ENCODE results near the gene RBL2.
"Not testable (repeated sequence)": the region's sequence is repeated elsewhere in the genome, so short reads cannot be mapped to it uniquely, and the experiment has no call there.

The RBL2 gene

GRCh38 chr16:53506254-53506653 lies 72.0 kb downstream of the RBL2 start:
- no peak for DNase-seq (ENCODE audit: low read depth, low spot score)

GRCh38 chr16:53507464-53508179 lies 73.4 kb downstream of the RBL2 start:
- no peak for DNase-seq (ENCODE audit: low read depth, low spot score)

DNA sequence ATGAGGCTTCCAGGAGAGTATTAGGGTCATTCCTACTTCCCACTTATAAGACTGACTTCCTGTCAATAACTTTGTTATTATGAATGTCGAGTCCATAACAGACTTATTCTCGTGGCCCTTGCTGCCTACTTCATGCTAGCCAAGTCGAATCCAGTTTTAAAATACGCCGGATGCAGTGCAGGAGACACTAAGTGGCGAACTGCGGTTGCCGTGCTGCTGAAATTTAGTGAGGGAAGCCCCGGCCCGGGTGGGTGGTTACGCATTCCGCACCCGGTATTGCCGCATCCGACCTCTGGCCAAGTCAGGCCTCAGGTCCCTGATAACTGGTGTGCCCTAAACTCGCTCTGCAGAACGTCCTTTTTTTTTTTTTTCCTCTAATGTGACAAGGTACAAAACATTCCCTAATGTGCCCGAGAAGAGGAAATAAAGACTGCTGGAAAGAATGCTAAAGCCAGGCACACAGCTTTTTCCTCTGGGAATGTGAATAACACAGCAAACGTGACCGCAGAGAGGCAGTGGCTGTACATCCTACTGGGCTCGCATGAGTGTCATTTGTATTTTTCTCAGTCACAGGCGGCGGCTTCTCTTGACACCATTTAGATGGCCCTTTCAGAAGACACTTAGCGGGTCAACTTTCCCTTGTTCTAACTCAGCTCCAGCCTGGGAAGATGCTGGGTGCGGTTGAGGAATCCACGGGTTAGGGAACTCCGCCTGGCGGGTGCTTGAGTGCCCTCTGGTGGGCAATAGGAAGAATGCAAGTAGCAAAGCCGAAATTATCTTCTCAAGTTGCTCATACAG lies 75.8 kb downstream of the RBL2 start:
- no peak for DNase-seq (ENCODE audit: low read depth, low spot score)

GRCh38 chr16:53510704-53511070 lies 76.4 kb downstream of the RBL2 start:
- no peak for DNase-seq (ENCODE audit: low read depth, low spot score)

DNA sequence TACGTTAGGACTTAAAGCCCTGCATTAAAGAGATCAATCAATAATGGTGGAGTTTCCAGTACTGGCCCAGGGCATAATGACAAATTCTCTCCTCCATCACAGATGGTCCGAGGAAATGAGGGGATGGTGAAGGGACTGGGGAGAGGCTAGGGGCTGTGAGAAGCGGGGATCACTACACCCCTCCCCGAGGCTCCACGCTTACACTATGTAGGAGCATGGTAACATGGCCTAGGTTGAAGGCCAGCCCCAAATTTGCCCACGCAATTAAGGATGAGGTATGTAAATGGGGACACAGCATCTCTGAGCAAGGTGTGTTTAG lies 76.8 kb downstream of the RBL2 start:
- DNase-seq (ENCODE audit: low read depth, low spot score) = no peak

GRCh38 chr16:53511403-53512280 lies 77.4 kb downstream of the RBL2 start:
- no peak for DNase-seq (ENCODE audit: low read depth, low spot score)

GRCh38 chr16:53512795-53513194 lies 78.5 kb downstream of the RBL2 start:
- DNase-seq (ENCODE audit: low read depth, low spot score) = not testable (repeated sequence)

GRCh38 chr16:53515259-53515658 lies 81.0 kb downstream of the RBL2 start:
- DNase-seq (ENCODE audit: low read depth, low spot score) = no peak

GRCh38 chr16:53515811-53516210 lies 81.5 kb downstream of the RBL2 start:
- no peak for DNase-seq (ENCODE audit: low read depth, low spot score)

DNA sequence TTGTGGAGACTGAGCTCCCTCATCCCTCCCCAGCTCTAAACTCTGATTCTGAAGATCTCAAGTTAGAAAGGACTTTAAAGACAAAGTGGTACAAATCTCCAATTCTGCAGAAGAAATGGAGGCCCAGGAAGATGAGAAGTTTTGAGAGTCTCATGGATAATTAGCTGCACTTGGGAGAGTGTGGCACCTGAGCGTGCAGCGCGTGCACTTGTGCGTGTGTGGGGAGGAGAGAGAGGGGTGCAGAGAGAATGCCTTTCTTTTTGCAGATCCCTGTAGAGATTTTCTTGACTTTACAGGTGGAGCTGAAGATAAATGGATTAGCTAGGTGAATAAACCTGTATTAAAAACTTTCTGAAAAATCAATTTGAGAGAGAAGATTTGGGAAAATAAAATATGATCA lies 83.6 kb downstream of the RBL2 start:
- no peak for DNase-seq (ENCODE audit: low read depth, low spot score)

DNA sequence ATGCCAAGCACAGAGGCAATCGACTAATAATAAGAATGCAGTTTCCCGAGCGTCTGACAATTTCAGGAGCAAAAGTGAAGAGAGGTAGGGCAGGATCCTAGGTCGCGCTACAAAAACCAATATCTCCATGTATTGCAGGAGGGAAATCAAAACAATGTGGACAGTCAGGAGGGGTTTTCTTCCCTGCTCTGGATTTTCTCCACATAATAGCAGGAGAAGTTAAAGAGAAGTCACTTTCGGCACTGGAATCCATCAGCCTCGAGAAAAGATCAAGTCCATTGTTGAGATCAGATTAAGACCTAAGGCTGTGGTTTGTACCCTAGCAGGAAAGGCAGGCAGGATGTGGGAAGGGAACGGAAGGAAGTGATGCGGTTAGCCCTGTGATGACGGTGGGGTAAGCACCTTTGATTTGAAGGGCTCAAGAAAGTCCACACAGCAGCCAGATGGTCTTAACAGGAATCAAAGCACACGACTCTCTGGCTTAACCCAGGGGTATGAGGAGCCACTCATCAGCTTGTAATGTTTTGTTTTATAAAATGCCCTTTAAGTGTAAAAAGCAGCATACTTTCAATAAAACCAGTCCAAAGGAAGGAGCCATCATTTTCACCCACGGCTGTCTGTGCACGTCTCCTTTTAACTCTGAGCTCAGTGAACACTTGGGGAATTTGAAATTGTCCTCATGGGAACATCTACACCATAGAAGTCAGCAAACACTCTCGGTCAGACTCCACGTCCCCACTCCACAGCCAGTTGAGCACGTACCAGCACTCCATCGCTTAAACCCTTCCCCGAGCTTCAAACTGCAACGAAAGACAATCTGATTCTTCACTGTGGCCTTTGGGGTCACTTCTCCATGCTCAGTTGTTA lies 84.5 kb downstream of the RBL2 start:
- peak; percentile 62 for DNase-seq (ENCODE audit: low read depth, low spot score)

DNA sequence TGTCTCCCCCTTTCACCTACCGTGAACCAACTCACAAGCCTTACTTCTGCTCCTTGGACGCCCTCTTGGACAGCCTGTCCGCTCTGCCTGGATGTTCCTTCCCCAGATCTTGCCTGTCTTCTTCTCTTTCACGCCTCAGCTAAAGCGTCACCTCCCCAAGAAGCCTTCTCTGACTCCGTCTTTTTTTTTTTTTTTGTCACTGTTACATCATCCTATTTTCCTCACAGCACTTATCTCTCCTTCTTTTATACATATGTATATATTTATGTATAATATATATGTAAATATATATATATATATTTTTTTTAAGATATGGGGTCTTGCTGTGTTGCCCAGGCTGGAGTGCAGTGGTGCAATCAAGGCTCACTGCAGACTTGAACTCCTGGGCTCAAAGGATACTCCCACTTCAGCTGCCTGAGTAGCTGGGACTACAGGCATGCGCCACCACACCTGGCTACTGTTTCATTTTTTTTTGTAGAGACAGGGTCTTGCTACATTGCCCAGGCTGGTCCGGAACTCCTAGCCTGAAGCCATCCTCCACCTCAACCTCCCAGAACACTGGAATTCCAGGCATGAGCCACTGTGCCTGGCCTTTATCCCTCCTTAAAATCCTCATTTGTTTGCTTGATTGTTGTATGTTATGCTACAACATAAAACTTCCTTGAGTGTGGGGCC lies 85.3 kb downstream of the RBL2 start:
- no peak for DNase-seq (ENCODE audit: low read depth, low spot score)

DNA sequence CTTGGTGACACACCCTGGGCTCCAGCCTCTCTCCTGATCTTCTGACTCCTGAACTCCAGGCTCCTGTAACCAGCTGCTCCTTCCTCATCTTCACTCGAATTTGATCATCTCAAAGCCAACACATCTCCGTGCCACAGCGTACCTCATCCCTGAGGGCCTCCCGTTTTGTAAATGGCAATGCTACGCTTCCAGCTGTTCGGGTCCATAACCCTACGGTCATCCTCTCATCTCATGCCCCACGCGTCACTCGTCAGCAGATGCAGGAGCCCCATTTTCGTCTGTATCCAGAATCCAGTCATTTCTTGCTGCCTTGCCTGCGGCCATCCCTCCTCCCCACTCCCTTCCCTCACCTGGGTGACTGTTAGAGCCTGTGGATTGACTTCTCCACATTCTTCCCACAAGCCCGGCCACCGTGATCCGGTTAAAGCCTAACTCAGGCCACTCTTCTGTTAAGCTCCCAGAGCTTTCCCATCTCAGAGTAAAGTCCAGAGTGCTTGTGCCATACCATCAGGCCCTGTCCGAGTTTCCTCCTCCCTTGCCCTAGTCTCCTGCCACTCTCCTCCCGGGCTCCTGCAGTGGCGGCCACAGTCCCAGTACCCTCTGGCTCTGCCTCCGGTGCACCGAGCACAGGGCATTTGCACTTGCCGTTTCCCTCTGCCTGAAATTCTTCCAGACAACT lies 89.0 kb downstream of the RBL2 start:
- DNase-seq (ENCODE audit: low read depth, low spot score) = no peak

- no peak for DNase-seq (ENCODE audit: low read depth, low spot score)
Observed at GRCh38 chr16:53523971-53524548, 89.8 kb downstream of the RBL2 start.

DNA sequence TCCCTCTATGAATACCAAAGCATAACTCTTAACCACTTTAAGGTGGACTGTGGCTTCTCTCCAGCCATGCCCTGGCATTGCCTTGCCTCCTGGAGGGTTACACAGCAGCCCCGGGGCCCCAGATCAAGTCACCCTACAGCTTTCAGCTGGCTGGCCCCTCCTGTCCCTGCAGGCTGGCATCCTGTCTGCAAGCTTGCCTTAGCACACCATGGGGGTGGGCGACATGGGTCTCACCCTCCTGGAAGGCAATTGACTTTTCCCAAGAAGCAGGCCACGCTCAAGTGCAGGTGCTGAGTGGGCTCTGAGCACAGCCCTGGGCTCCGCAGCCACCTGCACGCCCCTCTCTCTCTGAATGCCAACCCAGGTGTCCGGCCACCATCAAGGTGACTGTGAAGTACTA lies 94.5 kb downstream of the RBL2 start:
- DNase-seq (ENCODE audit: low read depth, low spot score) = no peak

DNA sequence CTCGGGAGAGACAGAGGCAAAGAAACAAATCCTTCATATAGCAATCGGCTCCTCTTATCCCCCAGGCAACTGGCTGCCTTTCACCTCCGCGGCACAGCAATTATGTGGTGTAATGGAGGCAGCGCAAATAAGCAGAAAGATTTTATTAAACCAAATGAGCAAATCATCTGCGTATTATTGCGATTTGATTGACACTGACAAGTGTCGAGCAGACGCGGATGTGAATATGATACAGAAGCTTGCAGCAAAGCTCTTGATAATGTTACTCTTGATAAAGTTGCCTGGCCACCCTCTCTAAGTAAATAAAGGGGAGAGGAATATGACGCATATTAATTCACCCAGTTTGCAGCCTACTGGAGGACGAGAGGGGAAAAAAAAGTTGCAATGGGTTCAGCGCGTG lies 95.2 kb downstream of the RBL2 start:
- no peak for DNase-seq (ENCODE audit: low read depth, low spot score)

DNA sequence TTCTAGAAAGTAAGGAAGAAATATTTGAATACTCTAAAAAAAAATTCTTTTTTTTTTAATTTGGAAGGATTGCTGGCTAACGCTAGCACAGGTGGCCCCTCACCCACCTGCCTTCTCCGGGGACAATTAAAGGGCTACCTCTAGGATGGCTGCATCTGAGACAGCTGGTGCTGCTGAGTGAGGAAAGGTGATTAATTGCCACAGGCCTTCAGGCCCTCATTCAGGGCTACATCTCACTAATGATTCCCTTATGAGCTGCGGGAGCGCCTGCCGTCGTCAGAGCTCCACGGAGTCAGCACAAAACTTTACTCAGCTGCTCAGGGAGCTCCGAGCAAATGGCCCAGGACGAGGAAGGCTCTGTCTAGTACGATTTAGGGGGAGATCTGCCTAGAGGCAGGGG lies 95.8 kb downstream of the RBL2 start:
- no peak for DNase-seq (ENCODE audit: low read depth, low spot score)

GRCh38 chr16:53530741-53531140 lies 96.5 kb downstream of the RBL2 start:
- no peak for DNase-seq (ENCODE audit: low read depth, low spot score)

- DNase-seq (ENCODE audit: low read depth, low spot score) = no peak
Observed at GRCh38 chr16:53534206-53534605, 99.9 kb downstream of the RBL2 start.

DNA sequence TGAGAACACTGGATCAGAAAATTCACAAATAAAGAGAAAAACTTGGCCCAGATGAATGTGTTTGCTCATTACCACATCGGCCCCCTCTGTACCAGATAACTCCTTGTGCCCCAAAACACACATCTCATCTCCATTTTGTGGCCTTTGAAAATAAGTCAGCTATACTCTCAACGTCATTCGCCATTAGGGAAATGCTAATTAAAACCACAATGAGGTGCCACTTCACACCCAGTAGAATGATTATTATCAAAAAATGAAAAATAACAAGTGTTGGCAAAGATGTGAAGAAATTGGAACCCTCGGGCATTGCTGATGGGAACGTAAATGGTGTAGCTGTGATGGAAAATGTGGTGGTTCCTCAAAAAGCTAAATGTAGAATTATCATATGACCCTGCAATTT lies 103.4 kb downstream of the RBL2 start:
- DNase-seq (ENCODE audit: low read depth, low spot score) = no peak
